Measurements from ENCODE around the gene ARHGAP22. TPM values are rescaled to one million over a fixed set of nuclear protein-coding genes. Genes with fewer than 3 reads are reported as not detected.
A peak's percentile ranks its signal among the peaks of the same experiment; 100 is the strongest.

The ARHGAP22 gene
- total and polyA plus RNA-seq, 5 donors = 1.4 to 6.5 (median 5.1) TPM

DNA sequence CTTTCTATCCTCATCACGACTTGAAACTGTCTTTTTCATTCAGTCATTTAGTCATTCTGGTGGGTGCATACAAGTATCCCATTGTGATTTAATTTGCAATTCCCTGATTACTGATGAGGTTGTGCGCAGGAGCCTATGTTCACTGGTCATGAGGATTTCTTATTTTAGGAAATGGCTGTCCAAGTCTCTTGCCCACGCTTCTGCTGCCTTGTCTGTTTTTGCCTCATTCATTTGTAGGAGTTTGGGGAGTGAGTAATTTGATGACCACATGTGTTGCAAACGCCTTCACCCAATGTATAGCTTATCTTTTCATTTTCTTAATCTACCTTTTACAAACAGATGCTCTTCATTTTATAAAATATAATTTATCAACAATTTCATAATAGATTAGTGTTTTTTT lies 127.3 kb downstream of the ARHGAP22 start:
- intact Hi-C loops (cut with DNase I) = no loop called here
- Histone ChIP-seq H3K27ac (ENCODE audit: low read length) (no peak overlapping the region), H3K4me3 (ENCODE audit: low read length) (no peak overlapping the region), H3K9me3 (ENCODE audit: control insufficient read depth, low read length) (no peaks in the 10 kb centered on the region), H3K4me1 (ENCODE audit: control insufficient read depth, insufficient read depth, low read length) (no peaks in the 10 kb centered on the region), H3K27me3 (ENCODE audit: control insufficient read depth, insufficient read depth) (no peaks in the 10 kb centered on the region)
- ATAC-seq = no peak
- WGBS = 87% methylated on average over 4 of the region's 4 CpGs
- DNase-seq = no peak

DNA sequence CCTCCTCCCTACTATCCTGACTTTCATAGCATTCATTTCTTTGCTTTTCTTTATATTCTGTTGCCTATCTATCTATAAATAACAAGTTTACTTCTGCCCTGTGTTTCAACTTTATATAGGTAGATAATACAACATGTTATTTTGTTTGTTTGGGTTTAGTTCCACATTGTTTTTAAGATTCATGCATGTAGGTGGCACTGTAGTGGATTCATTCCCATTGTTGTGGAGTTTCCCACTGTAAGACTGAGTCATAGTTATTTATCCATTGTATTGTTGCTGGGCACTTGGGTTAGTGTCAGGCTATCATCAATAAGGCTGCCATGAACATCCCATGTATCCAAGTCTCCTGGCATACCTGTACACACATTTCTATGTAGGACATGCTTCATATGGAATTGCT lies 127.7 kb downstream of the ARHGAP22 start:
- H3K4me1 ChIP-seq (ENCODE audit: control insufficient read depth, insufficient read depth, low read length) = no peaks in the 10 kb centered on the region
- intact Hi-C loops (cut with DNase I) = no loop called here
- ATAC-seq (no peak), DNase-seq (no peak)
- H3K9me3 ChIP-seq (ENCODE audit: control insufficient read depth, low read length) = no peaks in the 10 kb centered on the region
- no peak overlapping the region for H3K4me3 ChIP-seq (ENCODE audit: low read length)
- H3K27ac ChIP-seq (ENCODE audit: low read length) = no peak overlapping the region
- no peaks in the 10 kb centered on the region for H3K27me3 ChIP-seq (ENCODE audit: control insufficient read depth, insufficient read depth)

DNA sequence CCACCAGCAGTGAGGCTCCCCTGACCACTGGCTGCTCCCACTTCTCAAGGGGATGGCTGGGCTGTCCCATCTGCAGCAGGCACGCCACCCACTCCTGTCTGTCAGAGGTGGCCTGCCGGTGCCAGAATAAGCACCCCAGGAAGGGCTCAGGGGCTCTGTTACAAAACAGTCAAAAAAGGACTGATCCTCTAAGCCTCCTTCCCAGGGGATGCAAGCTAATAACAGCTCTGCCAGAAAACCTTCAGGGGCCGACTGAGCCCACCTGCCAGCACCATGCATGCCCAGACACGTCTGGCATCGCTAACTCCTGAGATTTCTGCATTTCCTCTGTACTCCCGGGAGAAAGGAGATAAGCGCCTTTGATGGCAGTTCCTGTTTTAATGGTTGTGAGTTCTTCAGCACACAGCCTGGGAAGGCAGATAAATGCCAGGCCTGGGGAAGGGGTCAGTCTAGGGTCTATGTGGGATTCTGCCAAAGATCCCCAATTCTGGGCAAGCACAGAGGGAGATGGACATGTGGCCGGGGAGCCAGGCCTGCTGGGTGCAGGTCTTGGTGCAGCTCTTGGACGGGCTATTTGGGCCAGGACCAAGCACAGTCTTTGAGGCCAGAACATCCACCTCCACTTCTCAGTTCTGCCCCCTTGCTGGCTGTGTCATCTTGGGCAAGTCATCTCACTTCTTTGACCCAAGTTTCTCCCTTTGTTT lies 128.4 kb downstream of the ARHGAP22 start:
- 55% methylated on average over 9 of the region's 9 CpGs for WGBS
- Histone ChIP-seq H3K9me3 (ENCODE audit: control insufficient read depth, low read length) (no peaks in the 10 kb centered on the region), H3K4me3 (ENCODE audit: low read length) (no peak overlapping the region), H3K4me1 (ENCODE audit: control insufficient read depth, insufficient read depth, low read length) (no peaks in the 10 kb centered on the region), H3K27ac (ENCODE audit: low read length) (no peak overlapping the region), H3K27me3 (ENCODE audit: control insufficient read depth, insufficient read depth) (no peaks in the 10 kb centered on the region)
- ATAC-seq (no peak), DNase-seq (peak in 1 of 3 donors; percentile 14)
- intact Hi-C loops (cut with DNase I) = no loop called here

DNA sequence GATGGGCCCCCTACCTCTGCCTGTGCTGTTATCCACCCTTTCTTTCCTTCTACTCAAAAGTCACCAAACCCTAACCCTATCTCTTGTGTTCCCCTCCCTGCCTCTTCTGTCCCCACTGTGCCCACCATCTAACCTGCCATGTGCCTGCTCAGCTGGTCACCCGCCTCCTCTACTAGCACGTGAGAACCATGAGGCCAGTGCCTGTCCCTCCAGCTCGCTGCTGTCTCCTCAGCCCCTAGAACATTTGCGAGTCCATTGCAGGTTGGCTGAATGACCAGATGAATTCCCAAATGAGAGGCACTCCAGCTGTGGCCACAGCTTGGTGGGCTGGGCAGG lies 129.0 kb downstream of the ARHGAP22 start:
- WGBS = 78% methylated on average over 4 of the region's 4 CpGs
- Histone ChIP-seq H3K27me3 (ENCODE audit: control insufficient read depth, insufficient read depth) (no peaks in the 10 kb centered on the region), H3K9me3 (ENCODE audit: control insufficient read depth, low read length) (no peaks in the 10 kb centered on the region), H3K27ac (ENCODE audit: low read length) (no peak overlapping the region), H3K4me1 (ENCODE audit: control insufficient read depth, insufficient read depth, low read length) (no peaks in the 10 kb centered on the region), H3K4me3 (ENCODE audit: low read length) (no peak overlapping the region)
- no peak for ATAC-seq
- DNase-seq = peak in 1 of 3 donors; percentile 18
- intact Hi-C loops (cut with DNase I) = no loop called here

DNA sequence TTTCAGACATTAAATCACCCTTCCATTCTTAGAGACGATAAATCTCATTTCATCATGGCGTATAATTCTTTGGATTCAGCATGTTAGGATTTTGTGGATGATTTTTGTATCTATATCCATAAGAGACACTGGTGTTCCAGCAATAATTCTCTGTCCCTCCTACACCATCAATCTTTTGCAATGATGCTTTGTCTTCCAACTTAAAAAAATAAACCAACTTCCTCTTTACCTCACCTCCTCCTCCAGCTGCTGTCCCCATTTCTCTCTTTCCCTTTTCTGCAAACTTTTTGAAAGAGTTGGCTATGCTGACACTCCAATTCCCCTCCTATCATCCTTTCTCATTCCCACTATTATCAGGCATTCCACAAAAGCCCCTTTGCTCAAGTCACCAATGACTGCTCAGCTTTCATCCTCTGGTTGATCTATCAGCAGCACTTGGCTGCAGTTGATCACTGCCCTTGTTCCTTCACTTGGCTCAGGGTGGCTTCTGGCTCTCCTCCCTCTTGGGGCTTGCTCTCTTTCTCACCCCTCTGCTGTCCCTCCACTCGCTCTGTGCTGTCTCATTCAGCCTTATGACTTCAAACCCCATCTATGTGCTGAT lies 130.0 kb downstream of the ARHGAP22 start:
- Histone ChIP-seq H3K4me3 (ENCODE audit: low read length) (no peak overlapping the region), H3K27me3 (ENCODE audit: control insufficient read depth, insufficient read depth) (no peaks in the 10 kb centered on the region), H3K9me3 (ENCODE audit: control insufficient read depth, low read length) (no peaks in the 10 kb centered on the region), H3K27ac (ENCODE audit: low read length) (no peak overlapping the region), H3K4me1 (ENCODE audit: control insufficient read depth, insufficient read depth, low read length) (peaks cover 3% of the 10 kb centered on the region)
- intact Hi-C loops (cut with DNase I) = no loop called here
- 93% methylated on average over 3 of the region's 3 CpGs for WGBS
- ATAC-seq (no peak), DNase-seq (peak in 1 of 3 donors; percentile 18)

DNA sequence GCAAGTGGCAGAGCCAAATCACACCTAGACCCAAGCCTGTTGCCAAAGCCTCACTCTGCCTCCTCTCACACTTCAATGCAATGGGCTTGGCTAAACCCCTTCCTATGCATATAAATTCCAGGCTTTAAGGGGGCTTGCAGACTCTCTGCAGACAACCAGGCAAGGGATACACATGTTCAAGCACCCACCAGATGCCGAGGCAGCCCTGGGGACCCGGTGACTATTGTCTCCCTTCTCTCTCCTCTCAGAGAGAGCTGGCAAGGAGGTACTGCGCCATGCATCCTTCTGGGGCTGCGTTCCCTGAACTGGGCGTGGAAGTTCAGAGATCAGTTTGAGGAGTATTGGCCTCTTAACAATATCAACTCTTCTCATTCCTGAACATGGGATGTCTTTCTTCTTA lies 131.2 kb downstream of the ARHGAP22 start:
- Histone ChIP-seq H3K9me3 (ENCODE audit: control insufficient read depth, low read length) (no peaks in the 10 kb centered on the region), H3K27me3 (ENCODE audit: control insufficient read depth, insufficient read depth) (no peaks in the 10 kb centered on the region), H3K4me1 (ENCODE audit: control insufficient read depth, insufficient read depth, low read length) (peaks cover 3% of the 10 kb centered on the region), H3K27ac (ENCODE audit: low read length) (no peak overlapping the region), H3K4me3 (ENCODE audit: low read length) (no peak overlapping the region)
- 93% methylated on average over 5 of the region's 5 CpGs for WGBS
- DNase-seq (peak in 1 of 3 donors; percentile 26), ATAC-seq (no peak)
- intact Hi-C loops (cut with DNase I) = no loop called here

DNA sequence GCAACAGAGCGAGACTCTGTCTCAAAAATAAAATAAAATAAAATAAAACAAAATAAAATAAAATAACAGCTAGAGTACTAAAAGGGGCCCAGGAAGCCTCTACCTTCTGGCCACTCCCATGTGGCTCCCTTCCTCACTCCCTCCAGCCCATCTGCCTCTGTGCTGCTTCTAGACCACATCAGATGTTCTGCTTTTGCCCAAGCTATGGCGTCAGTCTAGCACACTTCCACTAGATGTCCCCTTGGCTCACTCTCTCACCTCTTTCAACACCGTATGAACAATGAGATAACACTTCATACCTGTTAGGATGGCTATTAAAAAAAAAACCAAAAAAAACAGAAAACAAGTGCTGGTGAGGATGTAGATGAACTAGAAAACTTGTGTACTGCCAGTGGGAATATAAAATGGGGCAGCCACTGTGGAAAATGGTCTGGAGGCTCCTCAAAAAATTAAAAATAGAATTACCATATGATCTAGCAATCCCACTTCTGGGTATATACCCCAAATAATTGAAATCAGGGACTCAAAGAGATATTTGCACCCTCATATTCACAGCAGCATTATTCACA lies 132.3 kb downstream of the ARHGAP22 start:
- WGBS = 55% methylated on average over 3 of the region's 3 CpGs
- Histone ChIP-seq H3K9me3 (ENCODE audit: control insufficient read depth, low read length) (no peaks in the 10 kb centered on the region), H3K27me3 (ENCODE audit: control insufficient read depth, insufficient read depth) (no peaks in the 10 kb centered on the region), H3K4me3 (ENCODE audit: low read length) (no peak overlapping the region), H3K4me1 (ENCODE audit: control insufficient read depth, insufficient read depth, low read length) (peaks cover 3% of the 10 kb centered on the region), H3K27ac (ENCODE audit: low read length) (no peak overlapping the region)
- ATAC-seq (no peak), DNase-seq (no peak)
- intact Hi-C loops (cut with DNase I) = no loop called here

DNA sequence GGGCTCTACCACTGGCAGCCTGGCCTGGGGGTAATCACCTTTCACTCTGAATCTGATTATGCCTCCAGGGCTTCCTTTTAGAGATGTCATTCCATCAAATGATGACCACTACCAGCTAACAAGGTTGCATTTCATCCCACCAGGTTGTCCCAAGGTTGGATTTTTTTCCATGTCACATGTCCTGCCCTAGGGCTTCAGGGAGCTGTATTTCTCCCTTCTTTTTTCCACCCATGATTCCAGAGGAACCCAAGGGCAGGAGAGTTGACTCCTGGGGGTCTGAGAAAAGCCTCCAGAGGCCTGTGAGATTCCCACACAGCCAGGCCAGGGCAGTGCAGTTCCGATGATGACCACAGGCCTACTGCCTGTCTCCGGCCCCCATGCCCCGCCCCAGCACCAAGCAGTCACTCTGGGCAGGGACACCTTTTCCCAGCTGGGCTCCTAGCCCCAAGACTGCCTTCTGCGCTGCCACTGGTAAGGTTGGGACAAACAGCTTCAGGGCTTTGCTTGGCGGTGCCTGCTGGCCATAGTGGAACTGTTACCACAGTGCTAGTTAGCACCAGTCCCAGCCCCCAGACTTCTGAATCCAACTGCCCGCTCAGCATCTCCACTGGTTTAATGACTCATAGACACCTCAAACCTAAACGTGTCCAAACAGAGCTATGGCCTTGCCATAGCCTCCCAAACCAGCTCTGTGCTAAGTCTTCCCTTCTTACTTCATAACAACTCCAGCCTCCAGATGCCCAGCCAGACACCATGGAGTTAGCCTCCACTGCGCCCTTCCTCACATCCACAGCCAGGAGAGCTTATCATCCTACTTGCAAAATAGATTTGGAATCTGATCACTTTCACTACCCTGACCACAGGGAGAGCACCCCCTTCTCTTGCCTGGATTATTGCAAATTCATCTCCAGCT lies 133.7 kb downstream of the ARHGAP22 start:
- DNase-seq = no peak

DNA sequence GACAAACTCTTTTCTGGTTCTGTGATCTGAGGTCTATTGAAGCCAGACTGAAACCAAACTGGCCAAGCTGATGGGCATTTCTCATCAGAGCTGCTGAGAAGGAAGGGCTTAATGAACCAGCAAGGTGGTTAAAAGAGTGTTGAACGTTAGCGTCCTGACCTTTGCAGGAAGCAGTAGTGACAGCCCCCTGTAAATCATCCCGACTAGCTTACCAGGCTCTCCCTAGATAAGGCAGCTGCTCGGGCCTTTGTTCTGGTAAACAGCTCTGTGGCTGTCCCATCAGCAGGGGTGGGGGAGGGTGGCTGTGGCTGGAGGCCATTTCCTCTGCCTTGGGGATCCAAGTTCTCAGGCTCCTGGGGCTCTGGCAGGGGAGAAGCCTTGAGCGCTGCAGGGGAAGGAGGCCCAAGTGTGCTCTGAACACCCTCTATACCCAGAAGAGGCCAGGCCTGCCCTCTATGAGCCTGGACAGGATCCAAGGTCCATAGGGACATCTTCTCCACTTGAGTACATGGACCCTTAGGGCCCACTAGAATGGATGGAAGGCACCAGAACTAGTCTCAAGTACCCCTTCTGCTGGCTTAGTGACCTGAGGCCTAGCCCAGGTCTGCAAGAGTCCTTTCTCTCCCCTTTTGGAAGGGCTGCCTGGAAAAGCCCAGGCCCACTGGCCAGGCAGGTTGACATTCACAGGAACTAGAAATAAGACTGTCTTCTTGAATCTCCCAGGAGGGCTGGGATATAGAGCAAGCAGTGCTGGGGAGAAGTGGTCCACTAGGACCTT lies 134.6 kb downstream of the ARHGAP22 start:
- Histone ChIP-seq H3K9me3 (ENCODE audit: control insufficient read depth, low read length) (no peaks in the 10 kb centered on the region), H3K27ac (ENCODE audit: low read length) (no peak overlapping the region), H3K27me3 (ENCODE audit: control insufficient read depth, insufficient read depth) (no peaks in the 10 kb centered on the region), H3K4me1 (ENCODE audit: control insufficient read depth, insufficient read depth, low read length) (peaks cover 3% of the 10 kb centered on the region), H3K4me3 (ENCODE audit: low read length) (no peak overlapping the region)
- ATAC-seq (peak; percentile 38 to 42), DNase-seq (peak in 1 of 3 donors; percentile 67)
- intact Hi-C loops (cut with DNase I) = no loop called here
- WGBS = 47% methylated on average over 5 of the region's 5 CpGs

More for the DNA sequence above, 133.7 kb downstream of the ARHGAP22 start:
- ATAC-seq = no peak
- peaks cover 3% of the 10 kb centered on the region for H3K4me1 ChIP-seq (ENCODE audit: control insufficient read depth, insufficient read depth, low read length)
- H3K27me3 ChIP-seq (ENCODE audit: control insufficient read depth, insufficient read depth) = no peaks in the 10 kb centered on the region
- no peak overlapping the region for H3K4me3 ChIP-seq (ENCODE audit: low read length)
- no peaks in the 10 kb centered on the region for H3K9me3 ChIP-seq (ENCODE audit: control insufficient read depth, low read length)
- intact Hi-C loops (cut with DNase I) = no loop called here
- H3K27ac ChIP-seq (ENCODE audit: low read length) = no peak overlapping the region
- 80% methylated on average over 8 of the region's 8 CpGs for WGBS

DNA sequence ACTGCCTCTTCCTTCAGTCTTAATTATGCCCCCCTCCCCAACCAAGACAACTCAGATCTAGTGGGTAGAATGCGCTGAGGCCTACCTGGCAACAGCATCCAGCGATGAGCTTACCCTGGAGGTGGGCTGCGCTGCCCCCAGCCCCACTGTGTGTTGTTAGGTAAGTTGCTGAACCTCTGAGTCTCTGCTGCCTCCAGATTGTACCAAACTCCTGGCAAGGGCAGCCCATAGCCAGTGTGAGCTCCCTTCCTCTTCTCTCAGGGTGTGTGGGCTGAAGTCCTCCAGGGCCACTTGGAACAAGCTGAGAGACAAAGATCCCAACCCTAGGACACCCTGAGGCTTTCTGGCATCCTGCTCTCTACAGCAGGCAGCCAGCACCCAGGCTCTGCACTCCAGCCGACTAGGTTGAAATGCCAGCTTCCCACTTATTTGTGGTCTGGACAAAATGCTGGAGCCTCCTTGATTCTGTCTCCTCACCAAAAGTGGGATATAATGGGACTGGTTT lies 135.3 kb downstream of the ARHGAP22 start:
- no peak for ATAC-seq
- no peaks in the 10 kb centered on the region for H3K27me3 ChIP-seq (ENCODE audit: control insufficient read depth, insufficient read depth)
- peaks cover 3% of the 10 kb centered on the region for H3K4me1 ChIP-seq (ENCODE audit: control insufficient read depth, insufficient read depth, low read length)
- no peak overlapping the region for H3K27ac ChIP-seq (ENCODE audit: low read length)
- 91% methylated on average over 4 of the region's 4 CpGs for WGBS
- H3K4me3 ChIP-seq (ENCODE audit: low read length) = no peak overlapping the region
- no peak for DNase-seq
- no peaks in the 10 kb centered on the region for H3K9me3 ChIP-seq (ENCODE audit: control insufficient read depth, low read length)
- intact Hi-C loops (cut with DNase I) = no loop called here
